ENCODE data around the gene PIBF1. TPM values are rescaled to one million over a fixed set of nuclear protein-coding genes. Genes with fewer than 3 reads are reported as not detected.

Gene PIBF1
- total RNA-seq, 1 donor from 2014 or later = 19.6 TPM

- DNase-seq (ENCODE audit: low read depth) = peak; percentile 66
Measured at GRCh38 chr13:73059460-73060250, 277.7 kb downstream of the PIBF1 start.

- peak; percentile 98 for DNase-seq (ENCODE audit: low read depth)
Measured at GRCh38 chr13:73060251-73061160, 278.6 kb downstream of the PIBF1 start.

- DNase-seq (ENCODE audit: low read depth) = no peak
Measured at GRCh38 chr13:73061473-73061872, 279.5 kb downstream of the PIBF1 start.

- DNase-seq (ENCODE audit: low read depth) = no peak
Measured at GRCh38 chr13:73061876-73062275, 279.9 kb downstream of the PIBF1 start.

- no peak for DNase-seq (ENCODE audit: low read depth)
Measured at GRCh38 chr13:73062468-73062867, 280.5 kb downstream of the PIBF1 start.

- no peak for DNase-seq (ENCODE audit: low read depth)
Measured at GRCh38 chr13:73063166-73063565, 281.2 kb downstream of the PIBF1 start.

- no peak for DNase-seq (ENCODE audit: low read depth)
Measured at GRCh38 chr13:73065036-73065435, 283.1 kb downstream of the PIBF1 start.

- no peak for DNase-seq (ENCODE audit: low read depth)
Measured at GRCh38 chr13:73065665-73066340, 283.9 kb downstream of the PIBF1 start.

Other genes starting within 250 kb of the PIBF1 start
- gene MZT1, start 54.5 kb upstream of the PIBF1 start, total RNA-seq = 28.6 and 36.0 TPM in 2 replicates
- 3.7 and 7.4 TPM in 2 replicates for gene BORA, start 54.2 kb upstream of the PIBF1 start, total RNA-seq
- gene DIS3, start 233 bp upstream of the PIBF1 start, total RNA-seq = 29.0 and 31.4 TPM in 2 replicates

Measured in myocyte (in vitro differentiated cells).